GM12801 (cell line): ENCODE results near the gene CRYBB1.

Experiments used
- TF ChIP-seq, protein P1 (sequence below): IDR thresholded peaks from one replicate; pipeline ENCODE4 v1.5.1; 2011; ENCODE audit warnings: control low read depth; ENCODE audit not compliant: insufficient read length; ENCODE audit errors: extremely low read depth

The CRYBB1 gene

DNA sequence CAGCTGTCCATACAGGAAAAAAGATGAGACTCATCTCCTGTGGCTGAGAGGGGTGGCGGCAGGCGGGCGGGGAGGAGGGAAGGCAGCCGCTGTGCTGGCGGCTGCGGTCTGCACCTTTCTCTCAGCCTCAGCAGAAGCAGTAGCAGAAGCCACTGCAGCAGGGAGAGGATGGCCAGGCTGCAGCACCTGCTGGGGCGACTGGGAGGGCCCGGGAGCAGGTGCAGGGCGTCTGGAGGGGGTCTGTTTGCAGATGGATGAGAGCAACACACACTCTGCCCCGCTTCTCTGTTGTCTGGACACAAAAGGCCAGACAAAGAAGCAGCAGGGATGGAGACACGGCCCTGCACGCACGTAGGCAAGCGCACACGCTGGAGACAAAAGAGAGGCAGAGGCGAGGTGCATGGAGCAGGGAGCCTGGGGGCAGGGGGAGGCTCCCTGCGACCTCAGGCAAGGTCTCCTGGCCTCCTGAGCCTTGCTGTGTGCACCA, 30.2 kb upstream of the CRYBB1 start:
- TF ChIP-seq, protein P1, sequence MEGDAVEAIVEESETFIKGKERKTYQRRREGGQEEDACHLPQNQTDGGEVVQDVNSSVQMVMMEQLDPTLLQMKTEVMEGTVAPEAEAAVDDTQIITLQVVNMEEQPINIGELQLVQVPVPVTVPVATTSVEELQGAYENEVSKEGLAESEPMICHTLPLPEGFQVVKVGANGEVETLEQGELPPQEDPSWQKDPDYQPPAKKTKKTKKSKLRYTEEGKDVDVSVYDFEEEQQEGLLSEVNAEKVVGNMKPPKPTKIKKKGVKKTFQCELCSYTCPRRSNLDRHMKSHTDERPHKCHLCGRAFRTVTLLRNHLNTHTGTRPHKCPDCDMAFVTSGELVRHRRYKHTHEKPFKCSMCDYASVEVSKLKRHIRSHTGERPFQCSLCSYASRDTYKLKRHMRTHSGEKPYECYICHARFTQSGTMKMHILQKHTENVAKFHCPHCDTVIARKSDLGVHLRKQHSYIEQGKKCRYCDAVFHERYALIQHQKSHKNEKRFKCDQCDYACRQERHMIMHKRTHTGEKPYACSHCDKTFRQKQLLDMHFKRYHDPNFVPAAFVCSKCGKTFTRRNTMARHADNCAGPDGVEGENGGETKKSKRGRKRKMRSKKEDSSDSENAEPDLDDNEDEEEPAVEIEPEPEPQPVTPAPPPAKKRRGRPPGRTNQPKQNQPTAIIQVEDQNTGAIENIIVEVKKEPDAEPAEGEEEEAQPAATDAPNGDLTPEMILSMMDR: no peak

DNA sequence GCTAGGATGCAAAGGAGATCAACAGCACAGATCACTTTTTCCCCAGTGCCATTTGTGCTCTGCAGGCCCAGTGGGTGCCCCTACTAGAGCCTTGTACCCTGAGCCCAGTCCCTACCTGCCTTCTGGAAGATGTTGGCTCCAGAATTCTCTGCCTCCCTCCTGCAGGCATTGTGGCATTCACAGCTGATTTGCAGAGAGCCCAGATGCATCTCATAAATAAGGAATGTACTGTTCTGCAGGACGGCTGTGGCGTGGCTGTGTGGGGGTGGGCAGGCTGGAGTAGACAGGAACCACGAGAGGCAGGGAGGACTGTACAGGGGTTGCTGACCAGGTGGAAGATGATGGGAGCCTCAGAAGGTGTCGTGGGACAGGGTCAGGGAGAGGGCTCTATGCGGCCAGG, 28.3 kb upstream of the CRYBB1 start:
- TF ChIP-seq, protein P1: no peak

DNA sequence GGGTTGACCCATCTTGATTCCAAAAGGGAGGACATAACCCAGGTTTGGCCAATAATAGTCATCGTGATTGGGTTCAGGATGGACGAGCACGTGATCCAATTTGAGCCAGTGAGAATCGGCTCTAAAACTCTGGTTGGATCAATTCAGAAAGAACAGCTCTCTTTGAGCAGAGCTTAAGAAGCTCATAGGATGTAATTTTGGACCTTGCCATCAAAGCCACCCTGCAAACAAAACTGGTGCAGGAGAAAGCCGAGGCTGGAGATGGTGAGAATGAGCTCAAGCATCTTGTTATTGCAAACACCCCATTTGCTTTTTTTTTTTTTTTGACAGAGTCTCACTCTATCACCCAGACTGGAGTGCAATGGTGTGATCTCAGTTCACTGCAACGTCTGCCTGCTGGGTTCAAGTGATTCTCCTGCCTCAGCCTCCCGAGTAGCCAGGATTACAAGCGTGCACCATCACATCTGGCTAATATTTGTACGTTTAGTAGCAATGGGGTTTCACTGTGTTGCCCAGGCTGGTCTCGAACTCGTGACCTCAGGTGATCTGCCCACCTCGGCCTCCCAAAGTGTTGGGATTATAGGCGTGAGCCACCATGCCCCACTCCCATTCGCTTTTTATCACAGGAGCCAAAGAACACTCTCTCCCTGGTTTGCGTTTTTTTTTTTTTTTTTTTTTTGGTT, 25.7 kb upstream of the CRYBB1 start:
- TF ChIP-seq, protein P1: no peak

DNA sequence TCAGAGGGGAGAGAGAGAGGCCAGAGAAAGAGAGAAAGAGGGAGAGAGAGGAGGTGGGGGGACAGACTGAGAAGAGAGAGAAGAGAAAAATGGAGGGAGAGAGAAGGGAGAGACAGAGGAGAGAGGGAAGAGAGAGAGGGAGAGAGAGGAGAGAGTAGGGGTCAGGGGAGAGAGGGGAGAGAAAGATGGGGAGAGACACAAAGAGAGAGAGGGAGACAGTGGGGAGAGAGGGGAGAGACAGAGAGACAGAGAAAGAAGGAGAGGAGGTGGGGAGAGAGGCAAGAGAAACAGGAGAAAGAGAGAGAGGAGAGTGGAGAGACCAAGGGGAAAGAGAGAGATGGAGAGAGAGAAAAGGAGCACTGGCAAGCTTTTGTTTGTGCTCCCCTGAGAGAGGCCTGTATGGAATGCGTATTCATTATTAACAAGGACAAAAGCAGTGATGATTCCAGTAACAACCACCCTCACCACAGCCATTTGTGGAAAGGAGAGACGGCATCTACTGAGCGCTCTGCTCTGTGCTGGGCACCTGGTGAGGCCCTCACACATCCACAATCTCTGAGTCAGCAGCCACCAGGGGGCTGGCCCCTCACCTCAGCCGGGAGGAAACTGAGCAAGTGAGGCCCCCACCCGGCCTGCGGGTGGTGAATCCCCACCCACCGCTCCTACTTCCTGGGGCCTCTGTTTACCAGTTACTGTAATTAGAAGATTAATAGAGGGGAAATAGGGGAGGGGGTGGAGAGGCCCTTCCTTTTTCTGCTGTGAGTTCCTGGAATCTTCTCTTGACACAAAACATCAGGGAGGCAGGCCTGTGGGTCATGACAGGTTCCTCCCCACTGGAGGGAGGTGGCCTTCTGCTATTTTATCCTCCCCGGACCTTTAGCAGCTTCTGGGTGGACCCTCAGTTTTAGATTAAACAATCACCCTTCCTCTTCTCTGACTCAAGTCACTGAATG, 24.9 kb upstream of the CRYBB1 start:
- TF ChIP-seq, protein P1: no peak

DNA sequence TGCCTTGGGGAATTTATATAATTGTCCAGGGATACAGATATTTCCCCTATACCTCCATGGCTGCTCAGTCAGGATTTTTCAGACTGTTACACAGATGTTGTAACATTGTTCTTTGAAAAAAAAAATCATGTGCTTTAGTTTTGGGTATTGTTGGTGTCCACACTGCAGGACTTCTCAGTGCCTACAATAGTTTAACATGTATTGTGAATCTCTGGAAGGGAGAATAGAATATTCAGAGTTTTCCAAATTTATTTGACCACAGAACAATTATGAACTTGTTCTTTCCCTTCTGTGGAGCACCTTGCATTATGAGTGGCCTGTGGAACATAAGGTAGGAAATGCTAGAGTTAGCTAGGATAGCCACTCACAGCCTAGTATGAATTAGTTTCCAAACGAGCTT, 18.5 kb upstream of the CRYBB1 start:
- TF ChIP-seq, protein P1: no peak

DNA sequence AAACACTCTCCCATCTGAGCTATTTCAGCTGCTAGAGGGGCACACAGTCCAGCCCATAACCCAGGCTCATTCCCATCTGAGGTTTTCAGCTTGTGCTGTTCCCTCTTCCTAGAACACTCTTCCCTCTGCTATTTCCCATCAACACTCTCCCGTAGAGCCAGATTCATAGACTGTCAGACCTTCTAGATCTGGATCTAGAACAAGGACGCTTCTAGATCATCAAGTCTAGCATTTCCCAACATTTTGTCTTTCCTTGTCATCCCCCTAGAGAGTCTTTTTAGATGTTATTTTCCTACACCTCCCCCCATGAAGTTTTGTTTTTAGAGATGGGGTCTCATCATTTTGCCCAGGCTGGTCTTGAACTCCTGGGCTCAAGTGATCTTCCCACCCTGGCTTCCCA, 17.3 kb upstream of the CRYBB1 start:
- TF ChIP-seq, protein P1: no peak

DNA sequence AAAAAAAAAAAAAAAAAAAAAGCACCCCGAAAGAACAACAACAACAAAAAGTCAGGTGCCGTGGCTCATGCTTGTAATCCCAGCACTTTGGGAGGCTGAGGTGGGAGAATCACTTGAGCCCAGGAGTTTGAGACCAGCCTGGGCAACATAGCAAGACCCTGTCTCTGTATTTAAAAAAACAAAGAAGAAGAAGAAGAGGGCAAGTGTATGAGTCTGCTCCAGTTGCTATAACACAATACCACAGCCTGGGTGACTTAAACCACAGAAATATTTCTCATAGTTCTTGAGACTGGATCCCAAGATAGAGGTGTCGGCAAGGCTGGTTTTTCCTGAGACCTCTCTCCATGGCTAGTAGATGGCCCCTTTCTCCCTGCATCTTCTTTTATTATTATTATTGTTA, 16.4 kb upstream of the CRYBB1 start:
- TF ChIP-seq, protein P1: no peak
